Measurements from ENCODE around the gene PAF1. TPM values are rescaled to one million over a fixed set of nuclear protein-coding genes. Genes with fewer than 3 reads are reported as not detected.
A peak's percentile ranks its signal among the peaks of the same experiment; 100 is the strongest.

PAF1 gene
- total and polyA plus RNA-seq, 2 of the 13 experiments (the other 11 are each of a cell fraction or from before 2014, with no cell fraction given): 30.2 to 31.1 TPM

GRCh38 chr19:39390751-39391437 is at the start of gene PAF1, which contains the start of gene MED29 (continued):
- TF ChIP-seq CSRNP1 (CRISPR knock-in tag; IDR thresholded peaks at IDR 0.05): peak; percentile 36; the same call in 1 of the 2 replicates
- no peak; the same call in 1 of the 2 replicates for TF ChIP-seq ZIK1 (CRISPR knock-in tag; IDR thresholded peaks at IDR 0.05; ENCODE audit: borderline replicate concordance, low read depth)
- no peak; the same call in 1 of the 2 replicates for TF ChIP-seq TBP (CRISPR knock-in tag; IDR thresholded peaks at IDR 0.05)
- no peak for TF ChIP-seq ZNF589 (CRISPR knock-in tag; conservative IDR thresholded peaks at IDR 0.05)
- TF ChIP-seq HOXA7 (CRISPR knock-in tag; IDR thresholded peaks at IDR 0.05): no peak
- TF ChIP-seq NONO (IDR thresholded peaks at IDR 0.05): no peak
- peak; percentile 72 for TF ChIP-seq NONO (CRISPR knock-in tag; conservative IDR thresholded peaks at IDR 0.05)
- peak; percentile 51; the same call in 1 of the 2 replicates for TF ChIP-seq RFX5 (IDR thresholded peaks at IDR 0.05; ENCODE audit: low read depth, low read length)
- TF ChIP-seq SATB2 (CRISPR knock-in tag; IDR thresholded peaks at IDR 0.05): 0 out of 2 replicates have a peak, but pooled peaks have one; percentile 24
- no peak for TF ChIP-seq RXRA (CRISPR knock-in tag; IDR thresholded peaks at IDR 0.05)
- no peak for TF ChIP-seq MATR3 (CRISPR knock-in tag; IDR thresholded peaks at IDR 0.05)
- TF ChIP-seq TFAP4 (IDR thresholded peaks at IDR 0.05; ENCODE audit: borderline replicate concordance, low read depth): no peak
- no peak; the same call in 1 of the 2 replicates for TF ChIP-seq ZNF678 (CRISPR knock-in tag; IDR thresholded peaks at IDR 0.05)
- TF ChIP-seq ZNF101 (CRISPR knock-in tag; IDR thresholded peaks at IDR 0.05; ENCODE audit: borderline replicate concordance, low read depth): peak; percentile 73; the same call in 1 of the 2 replicates
- peak; percentile 59; the same call in 1 of the 2 replicates for TF ChIP-seq ZNF550 (CRISPR knock-in tag; IDR thresholded peaks at IDR 0.05; ENCODE audit: borderline replicate concordance)
- peak; percentile 53; the same call in 1 of the 2 replicates for TF ChIP-seq SMAD3 (CRISPR knock-in tag; IDR thresholded peaks at IDR 0.05)
- no peak for TF ChIP-seq IKZF1 (IDR thresholded peaks at IDR 0.05)
- TF ChIP-seq ZNF503 (CRISPR knock-in tag; IDR thresholded peaks at IDR 0.05): peak; percentile 5; the same call in 1 of the 2 replicates
- no peak for TF ChIP-seq ZNF496 (CRISPR knock-in tag; IDR thresholded peaks at IDR 0.05; ENCODE audit: insufficient replicate concordance)
- TF ChIP-seq KLF6 (CRISPR knock-in tag; IDR thresholded peaks at IDR 0.05): no peak
- 0 out of 2 replicates have a peak, but pooled peaks have one; percentile 53 for TF ChIP-seq JUND (CRISPR knock-in tag; IDR thresholded peaks at IDR 0.05)
- TF ChIP-seq HDAC6 (IDR thresholded peaks at IDR 0.05; ENCODE audit: low read depth, low read length): no peak
- no peak for TF ChIP-seq NFE2L1 (CRISPR knock-in tag; IDR thresholded peaks at IDR 0.05; ENCODE audit: borderline replicate concordance)
- peak; percentile 85 for TF ChIP-seq CEBPB (IDR thresholded peaks at IDR 0.05; ENCODE audit: borderline replicate concordance, low read depth, low read length)
- TF ChIP-seq YY1 (IDR thresholded peaks at IDR 0.05; ENCODE audit: insufficient read depth, insufficient replicate concordance, low read depth, low read length): peak; percentile 85
- no peak for TF ChIP-seq TEAD3 (CRISPR knock-in tag; optimal IDR thresholded peaks at IDR 0.05; ENCODE audit: borderline replicate concordance)
- no peak for TF ChIP-seq SP5 (CRISPR knock-in tag; IDR thresholded peaks at IDR 0.05; ENCODE audit: borderline replicate concordance, low read depth)

Data from HepG2 (cell line).